Thoracic aorta (tissue), 2 donors: ENCODE measurements around the gene DOCK4. TPM values are rescaled to one million over a fixed set of nuclear protein-coding genes. Genes with fewer than 3 reads are reported as not detected.

ENCODE experiments used
- ATAC-seq: fragments of 150-250 bp; one replicate; pipeline ENCODE4 v1.8.0; 2017; ENCODE audit warnings: low read depth; ENCODE audit not compliant: insufficient number of reproducible peaks, low FRiP score
- DNase-seq: peaks from one replicate; pipeline ENCODE4 v3.0.0-alpha.2; 2020; ENCODE audit warnings: low spot score
- H3K27ac ChIP-seq, 2 donors: fragments of 200-600 bp; sonication (generic); 1 replicate in 1 of 2; 2 replicates in 1 of 2; pipeline ENCODE4 v1.5.1; 2016; ENCODE audit warnings: mild to moderate bottlenecking in 2 of 2, moderate library complexity in 2 of 2
- H3K27me3 ChIP-seq: fragments of 200-600 bp; sonication (generic); replicated peaks from 2 replicates; pipeline ENCODE4 v1.6.0; 2016; ENCODE audit warnings: mild to moderate bottlenecking; ENCODE audit not compliant: insufficient read depth
- H3K36me3 ChIP-seq: fragments of 200-600 bp; sonication (generic); one replicate; pipeline ENCODE4 v1.5.1; 2016
- H3K4me1 ChIP-seq, 2 donors: fragments of 200-600 bp; sonication (generic); 1 replicate in 1 of 2; 2 replicates in 1 of 2; pipeline versions ENCODE4 v1.5.1 to v1.6.0; 2016; ENCODE audit warnings: low read depth in 2 of 2, mild to moderate bottlenecking in 1 of 2; ENCODE audit not compliant: control insufficient read depth in 1 of 2
- H3K4me3 ChIP-seq: fragments of 200-600 bp; sonication (generic); 2 replicates; pipeline ENCODE4 v1.5.1; 2016; ENCODE audit warnings: mild to moderate bottlenecking
- H3K9me3 ChIP-seq: fragments of 200-600 bp; sonication (generic); 2 replicates; pipeline ENCODE4 v1.5.1; 2016
- CTCF ChIP-seq: fragments of 200-600 bp; sonication (generic); IDR thresholded peaks from one replicate; pipeline ENCODE4 v1.5.1; 2019; ENCODE audit warnings: antibody characterized with exemption
- total RNA-seq, 2 donors: library from RNA; depleted of rRNA; stranded (reverse); fragments of >200 nt; gene quantifications; one replicate each; pipeline versions ENCODE4 v1.1.0 to v1.2.3, GENCODE V29; 2016

The DOCK4 gene
- total RNA-seq, 2 donors from 2014 or later: 22.3 to 71.5 TPM

GRCh38 chr7:112012242-112012641, 194.0 kb downstream of the DOCK4 start:
- no peaks in the 10 kb centered on the region for H3K27me3 ChIP-seq
- H3K4me1 ChIP-seq: peaks cover 4 to 7% of the 10 kb centered on the region in 2 donors
- ATAC-seq (no peak), DNase-seq (no peak)
- no peak for TF ChIP-seq CTCF
- H3K27ac ChIP-seq: no peak overlapping the region
- no peaks in the 10 kb centered on the region for H3K9me3 ChIP-seq
- no peak overlapping the region for H3K4me3 ChIP-seq
- H3K36me3 ChIP-seq: no peaks in the 10 kb centered on the region

GRCh38 chr7:112010994-112011393, 195.2 kb downstream of the DOCK4 start:
- Histone ChIP-seq H3K9me3 (no peaks in the 10 kb centered on the region), H3K4me3 (no peak overlapping the region), H3K27ac (no peak overlapping the region), H3K36me3 (no peaks in the 10 kb centered on the region), H3K27me3 (no peaks in the 10 kb centered on the region), H3K4me1 (peaks cover 4 to 7% of the 10 kb centered on the region in 2 donors)
- ATAC-seq (no peak), DNase-seq (no peak)
- no peak for TF ChIP-seq CTCF

GRCh38 chr7:112010109-112010508, 196.1 kb downstream of the DOCK4 start:
- Histone ChIP-seq H3K4me1 (peaks cover 4 to 7% of the 10 kb centered on the region in 2 donors), H3K9me3 (no peaks in the 10 kb centered on the region), H3K36me3 (no peaks in the 10 kb centered on the region), H3K4me3 (no peak overlapping the region), H3K27ac (no peak overlapping the region), H3K27me3 (no peaks in the 10 kb centered on the region)
- ATAC-seq: no peak
- DNase-seq: no peak
- no peak for TF ChIP-seq CTCF

GRCh38 chr7:112009081-112009480, 197.1 kb downstream of the DOCK4 start:
- DNase-seq: no peak
- Histone ChIP-seq H3K27ac (no peak overlapping the region), H3K9me3 (no peaks in the 10 kb centered on the region), H3K4me3 (no peak overlapping the region), H3K27me3 (no peaks in the 10 kb centered on the region), H3K36me3 (no peaks in the 10 kb centered on the region), H3K4me1 (peaks cover 4 to 7% of the 10 kb centered on the region in 2 donors)
- ATAC-seq: no peak
- TF ChIP-seq CTCF: no peak

GRCh38 chr7:112007185-112007584, 199.0 kb downstream of the DOCK4 start:
- no peak for TF ChIP-seq CTCF
- no peaks in the 10 kb centered on the region for H3K27me3 ChIP-seq
- no peak for ATAC-seq

More at GRCh38 chr7:112007185-112007584, 199.0 kb downstream of the DOCK4 start:
- no peak overlapping the region for H3K4me3 ChIP-seq
- no peak overlapping the region for H3K27ac ChIP-seq
- H3K9me3 ChIP-seq: no peaks in the 10 kb centered on the region
- peaks cover 4 to 6% of the 10 kb centered on the region in 2 donors for H3K4me1 ChIP-seq
- DNase-seq: no peak
- H3K36me3 ChIP-seq: no peaks in the 10 kb centered on the region
